SU-DHL-6 (cell line): ENCODE data around the gene PIF1.

Source experiments
- EZH2phosphoT487 ChIP-seq: fragments of 200-600 bp; sonication (generic), shearing (Covaris generic); conservative IDR thresholded peaks from 2 replicates; pipeline ENCODE4 v1.6.1; 2018; ENCODE audit warnings: mild to moderate bottlenecking, antibody characterized with exemption, low read length, moderate library complexity, mixed read lengths
- TF ChIP-seq, protein P1 (sequence below): fragments of 200-600 bp; sonication (generic); IDR thresholded peaks from one replicate; pipeline ENCODE4 v1.5.1; 2017; ENCODE audit warnings: antibody characterized with exemption, mild to moderate bottlenecking, low read length, moderate library complexity; ENCODE audit not compliant: insufficient read depth, poor library complexity, severe bottlenecking

- TF ChIP-seq, protein P1, sequence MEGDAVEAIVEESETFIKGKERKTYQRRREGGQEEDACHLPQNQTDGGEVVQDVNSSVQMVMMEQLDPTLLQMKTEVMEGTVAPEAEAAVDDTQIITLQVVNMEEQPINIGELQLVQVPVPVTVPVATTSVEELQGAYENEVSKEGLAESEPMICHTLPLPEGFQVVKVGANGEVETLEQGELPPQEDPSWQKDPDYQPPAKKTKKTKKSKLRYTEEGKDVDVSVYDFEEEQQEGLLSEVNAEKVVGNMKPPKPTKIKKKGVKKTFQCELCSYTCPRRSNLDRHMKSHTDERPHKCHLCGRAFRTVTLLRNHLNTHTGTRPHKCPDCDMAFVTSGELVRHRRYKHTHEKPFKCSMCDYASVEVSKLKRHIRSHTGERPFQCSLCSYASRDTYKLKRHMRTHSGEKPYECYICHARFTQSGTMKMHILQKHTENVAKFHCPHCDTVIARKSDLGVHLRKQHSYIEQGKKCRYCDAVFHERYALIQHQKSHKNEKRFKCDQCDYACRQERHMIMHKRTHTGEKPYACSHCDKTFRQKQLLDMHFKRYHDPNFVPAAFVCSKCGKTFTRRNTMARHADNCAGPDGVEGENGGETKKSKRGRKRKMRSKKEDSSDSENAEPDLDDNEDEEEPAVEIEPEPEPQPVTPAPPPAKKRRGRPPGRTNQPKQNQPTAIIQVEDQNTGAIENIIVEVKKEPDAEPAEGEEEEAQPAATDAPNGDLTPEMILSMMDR: no peak
- no peak for TF ChIP-seq EZH2phosphoT487
These were observed 44.1 kb upstream of the PIF1 start for GRCh38 chr15:64869501-64869900.
